ENCODE data around the gene ANKRD10.
"Not testable (repeated sequence)": the region's sequence is repeated elsewhere in the genome, so short reads cannot be mapped to it uniquely, and the experiment has no call there.

Gene ANKRD10

GRCh38 chr13:110915057-110915873, at the start of gene ANKRD10:
TSS of gene ANKRD10 (minus strand) at chr13:110915069. CDS start at chr13:110914934, 135 bp downstream.
- peak; percentile 92 to 100 (median 98) for DNase-seq

- no peak for DNase-seq
Observed at GRCh38 chr13:110964229-110965037, 49.6 kb upstream of the ANKRD10 start.

GRCh38 chr13:110963554-110963970, 48.7 kb upstream of the ANKRD10 start:
- no peak for DNase-seq

GRCh38 chr13:110961959-110962358, 47.1 kb upstream of the ANKRD10 start:
- no peak for DNase-seq

GRCh38 chr13:110960204-110960603, 45.3 kb upstream of the ANKRD10 start:
- DNase-seq, result no peak

- DNase-seq, result no peak
Observed at GRCh38 chr13:110957931-110958330, 43.1 kb upstream of the ANKRD10 start.

- no peak for DNase-seq
Observed at GRCh38 chr13:110957181-110957884, 42.5 kb upstream of the ANKRD10 start.

GRCh38 chr13:110956216-110956615, 41.3 kb upstream of the ANKRD10 start:
- not testable (repeated sequence) for DNase-seq

- not testable (repeated sequence) for DNase-seq
Observed at GRCh38 chr13:110955608-110956007, 40.7 kb upstream of the ANKRD10 start.

- peak in 1 of 56 donors; percentile 14 for DNase-seq
Observed at GRCh38 chr13:110955072-110955503, 40.2 kb upstream of the ANKRD10 start.

- DNase-seq, result not testable (repeated sequence)
Observed at GRCh38 chr13:110954533-110954920, 39.7 kb upstream of the ANKRD10 start.

- DNase-seq, result no peak
Observed at GRCh38 chr13:110953833-110954532, 39.1 kb upstream of the ANKRD10 start.

GRCh38 chr13:110953416-110953815, 38.5 kb upstream of the ANKRD10 start:
- DNase-seq, result no peak

- not testable (repeated sequence) for DNase-seq
Observed at GRCh38 chr13:110952135-110952534, 37.3 kb upstream of the ANKRD10 start.

- no peak for DNase-seq
Observed at GRCh38 chr13:110950819-110951570, 36.1 kb upstream of the ANKRD10 start.

- no peak for DNase-seq
Observed at GRCh38 chr13:110950356-110950755, 35.5 kb upstream of the ANKRD10 start.

GRCh38 chr13:110949628-110950027, 34.8 kb upstream of the ANKRD10 start:
- DNase-seq, result no peak

GRCh38 chr13:110949116-110949515, 34.2 kb upstream of the ANKRD10 start:
- DNase-seq, result no peak

- not testable (repeated sequence) for DNase-seq
Observed at GRCh38 chr13:110947338-110947737, 32.5 kb upstream of the ANKRD10 start.

GRCh38 chr13:110945928-110946570, 31.2 kb upstream of the ANKRD10 start:
- no peak for DNase-seq

All from amygdala (tissue), 56 donors.